Smooth muscle cell (in vitro differentiated cells): ENCODE results near the gene NARF. TPM values are rescaled to one million over a fixed set of nuclear protein-coding genes. Genes with fewer than 3 reads are reported as not detected.

Experiments used
- DNase-seq: peaks from one replicate; lab custom pipeline; 2025; ENCODE audit not compliant: unreplicated experiment; lab: John Stamatoyannopoulos, UW
- H2AFZ ChIP-seq: fragments of 200-600 bp; sonication (generic); 2 replicates; pipeline ENCODE4 v1.6.0; 2016; ENCODE audit warnings: antibody characterized with exemption, low read depth, mild to moderate bottlenecking
- H3F3A ChIP-seq: fragments of 200-600 bp; sonication (generic); 2 replicates; pipeline ENCODE4 v1.6.0; 2017; ENCODE audit warnings: antibody characterized with exemption, low read depth
- H3K27ac ChIP-seq: fragments of 200-600 bp; sonication (generic); 2 replicates; pipeline ENCODE4 v1.5.1; 2016; ENCODE audit warnings: low read depth, mild to moderate bottlenecking
- H3K27me3 ChIP-seq: fragments of 200-600 bp; sonication (generic); 2 replicates; pipeline ENCODE4 v1.6.1; 2016; ENCODE audit warnings: low read depth, mild to moderate bottlenecking
- H3K36me3 ChIP-seq: fragments of 200-600 bp; sonication (generic); 2 replicates; pipeline ENCODE4 v1.5.1; 2016; ENCODE audit warnings: low read depth
- H3K4me1 ChIP-seq: fragments of 200-600 bp; sonication (generic); 2 replicates; pipeline ENCODE4 v1.5.1; 2016; ENCODE audit warnings: low read depth
- H3K4me2 ChIP-seq: fragments of 200-600 bp; sonication (generic); 2 replicates; pipeline ENCODE4 v1.6.0; 2016; ENCODE audit warnings: mild to moderate bottlenecking
- H3K4me3 ChIP-seq: fragments of 200-600 bp; sonication (generic); 2 replicates; pipeline ENCODE4 v1.5.1; 2016; ENCODE audit warnings: mild to moderate bottlenecking
- H3K79me2 ChIP-seq: fragments of 200-600 bp; sonication (generic); 2 replicates; pipeline ENCODE4 v1.6.0; 2016; ENCODE audit warnings: low read depth, mild to moderate bottlenecking
- H3K9ac ChIP-seq: fragments of 200-600 bp; sonication (generic); 2 replicates; pipeline ENCODE4 v1.6.0; 2016; ENCODE audit warnings: low read depth
- H3K9me3 ChIP-seq: fragments of 200-600 bp; sonication (generic); replicated peaks from 2 replicates; pipeline ENCODE4 v1.5.1; 2016; ENCODE audit warnings: low read depth
- H4K20me1 ChIP-seq: fragments of 200-600 bp; sonication (generic); 2 replicates; pipeline ENCODE4 v1.6.0; 2016; ENCODE audit warnings: low read depth
- CTCF ChIP-seq: fragments of 200-600 bp; sonication (generic); IDR thresholded peaks from 2 replicates; pipeline ENCODE4 v1.5.1; 2017; ENCODE audit warnings: borderline replicate concordance, mild to moderate bottlenecking, antibody characterized with exemption; ENCODE audit not compliant: insufficient read depth, poor library complexity, severe bottlenecking
- WGBS: methylation state at CpG from one replicate; pipeline ENCODE4 v1.1.7; 2016; ENCODE audit warnings: low lambda C conversion rate; 5-methylcytosine and 5-hydroxymethylcytosine counted together
- polyA plus RNA-seq: library from polyadenylated mRNA; unstranded; fragments of >200 nt; fragmentation: Nextera tagmentation; extraction: Ambion mirVana; gene quantifications from 2 replicates; pipeline ENCODE4 v1.2.1, GENCODE V29; 2016
- total RNA-seq: library from RNA; depleted of rRNA; stranded (reverse); fragments of >200 nt; gene quantifications from 2 replicates; pipeline ENCODE4 v1.2.3, GENCODE V29; 2014

Gene NARF
- total and polyA plus RNA-seq, 2 experiments from 2014 or later = 52.0 to 178 TPM

GRCh38 chr17:82444941-82445521, 13.5 kb upstream of the NARF start:
- Histone ChIP-seq H3F3A (no peaks in the 10 kb centered on the region), H4K20me1 (no peaks in the 10 kb centered on the region), H3K27me3 (no peaks in the 10 kb centered on the region), H3K27ac (no peak overlapping the region), H3K4me3 (no peak overlapping the region), H2AFZ (no peak overlapping the region), H3K9ac (no peak overlapping the region), H3K9me3 (no peaks in the 10 kb centered on the region), H3K4me2 (no peak overlapping the region), H3K4me1 (peaks cover 9% of the 10 kb centered on the region), H3K36me3 (no peaks in the 10 kb centered on the region), H3K79me2 (peaks cover 13% of the 10 kb centered on the region)
- WGBS = 95% methylated on average over 19 of the region's 19 CpGs
- no peak for DNase-seq
- TF ChIP-seq CTCF = no peak

- H3K4me3 ChIP-seq = no peak overlapping the region
- no peak overlapping the region for H3K27ac ChIP-seq
- H3K36me3 ChIP-seq = no peaks in the 10 kb centered on the region
- H3K27me3 ChIP-seq = no peaks in the 10 kb centered on the region
- no peak for TF ChIP-seq CTCF
- H3K79me2 ChIP-seq = peaks cover 17% of the 10 kb centered on the region
- H3K9me3 ChIP-seq = no peaks in the 10 kb centered on the region
- peaks cover 9% of the 10 kb centered on the region for H3K4me1 ChIP-seq
- no peak overlapping the region for H3K9ac ChIP-seq
- no peaks in the 10 kb centered on the region for H3F3A ChIP-seq
- 94% methylated on average over 13 of the region's 13 CpGs for WGBS
- no peak overlapping the region for H2AFZ ChIP-seq
- no peaks in the 10 kb centered on the region for H4K20me1 ChIP-seq
- no peak for DNase-seq
- no peak overlapping the region for H3K4me2 ChIP-seq
These were observed 13.0 kb upstream of the NARF start for GRCh38 chr17:82445542-82445941.

- Histone ChIP-seq H2AFZ (no peak overlapping the region), H3K9me3 (no peaks in the 10 kb centered on the region), H3K4me1 (peaks cover 13% of the 10 kb centered on the region), H3K79me2 (peaks cover 17% of the 10 kb centered on the region), H3K4me2 (no peak overlapping the region), H4K20me1 (no peaks in the 10 kb centered on the region), H3F3A (no peaks in the 10 kb centered on the region), H3K4me3 (no peak overlapping the region), H3K27ac (no peak overlapping the region), H3K9ac (no peak overlapping the region), H3K27me3 (no peaks in the 10 kb centered on the region), H3K36me3 (no peaks in the 10 kb centered on the region)
- TF ChIP-seq CTCF = no peak
- DNase-seq = no peak
- 95% methylated on average over 15 of the region's 15 CpGs for WGBS
These were observed 12.4 kb upstream of the NARF start for GRCh38 chr17:82446124-82446523.

GRCh38 chr17:82446649-82447048, 11.9 kb upstream of the NARF start:
- Histone ChIP-seq H3K79me2 (peaks cover 17% of the 10 kb centered on the region), H3K4me2 (no peak overlapping the region), H3K4me1 (peaks cover 15% of the 10 kb centered on the region), H3K27me3 (no peaks in the 10 kb centered on the region), H3K9ac (no peak overlapping the region), H3K9me3 (no peaks in the 10 kb centered on the region), H3K36me3 (no peaks in the 10 kb centered on the region), H3K27ac (no peak overlapping the region), H2AFZ (no peak overlapping the region), H4K20me1 (no peaks in the 10 kb centered on the region), H3K4me3 (no peak overlapping the region), H3F3A (no peaks in the 10 kb centered on the region)
- no peak for DNase-seq
- WGBS = 91% methylated on average over 12 of the region's 12 CpGs
- TF ChIP-seq CTCF = no peak
